ENCODE data around the gene FCRL1.

Gene FCRL1

GRCh38 chr1:157799996-157800395, 19.9 kb downstream of the FCRL1 start:
- no peak for DNase-seq (ENCODE audit: low read depth in 2 of 2)

- no peak for DNase-seq (ENCODE audit: low read depth in 2 of 2)
Measured at GRCh38 chr1:157798211-157798610, 21.7 kb downstream of the FCRL1 start.

- no peak for DNase-seq (ENCODE audit: low read depth in 2 of 2)
Measured at GRCh38 chr1:157785248-157785647, 34.7 kb downstream of the FCRL1 start.

- DNase-seq (ENCODE audit: low read depth in 2 of 2): no peak
Measured at GRCh38 chr1:157784801-157785200, 35.1 kb downstream of the FCRL1 start.

- DNase-seq (ENCODE audit: low read depth in 2 of 2): no peak
Measured at GRCh38 chr1:157782931-157783330, 37.0 kb downstream of the FCRL1 start.

- no peak for DNase-seq (ENCODE audit: low read depth in 2 of 2)
Measured at GRCh38 chr1:157781048-157781447, 38.9 kb downstream of the FCRL1 start.

- no peak for DNase-seq (ENCODE audit: low read depth in 2 of 2)
Measured at GRCh38 chr1:157776971-157777391, 42.9 kb downstream of the FCRL1 start, which contains the start of gene FCRL2. Gene FCRL2 (minus strand): TSS chr1:157777132. CDS start chr1:157777073, 59 bp downstream.

- no peak for DNase-seq (ENCODE audit: low read depth in 2 of 2)
Measured at GRCh38 chr1:157775101-157775870, 44.6 kb downstream of the FCRL1 start.

GRCh38 chr1:157774412-157774811, 45.5 kb downstream of the FCRL1 start:
- no peak for DNase-seq (ENCODE audit: low read depth in 2 of 2)

- DNase-seq (ENCODE audit: low read depth in 2 of 2): no peak
Measured at GRCh38 chr1:157773493-157774350, 46.2 kb downstream of the FCRL1 start.

GRCh38 chr1:157771661-157772425, 48.1 kb downstream of the FCRL1 start:
- no peak for DNase-seq (ENCODE audit: low read depth in 2 of 2)

GRCh38 chr1:157770442-157771043, 49.4 kb downstream of the FCRL1 start:
- DNase-seq (ENCODE audit: low read depth in 2 of 2): no peak

GRCh38 chr1:157766792-157767191, 53.1 kb downstream of the FCRL1 start:
- no peak for DNase-seq (ENCODE audit: low read depth in 2 of 2)

GRCh38 chr1:157758018-157758417, 61.9 kb downstream of the FCRL1 start:
- DNase-seq (ENCODE audit: low read depth in 2 of 2): no peak

GRCh38 chr1:157753611-157754010, 66.3 kb downstream of the FCRL1 start:
- DNase-seq (ENCODE audit: low read depth in 2 of 2): no peak

- no peak for DNase-seq (ENCODE audit: low read depth in 2 of 2)
Measured at GRCh38 chr1:157751283-157751682, 68.6 kb downstream of the FCRL1 start.

- DNase-seq (ENCODE audit: low read depth in 2 of 2): no peak
Measured at GRCh38 chr1:157748262-157748817, 71.6 kb downstream of the FCRL1 start.
